ENCODE measurements around the gene PARD3. TPM values are rescaled to one million over a fixed set of nuclear protein-coding genes. Genes with fewer than 3 reads are reported as not detected.

The PARD3 gene
- polyA plus RNA-seq, 6 donors from 2014 or later: 0.05 to 0.36 (median 0.16) TPM; not detected in 3

DNA sequence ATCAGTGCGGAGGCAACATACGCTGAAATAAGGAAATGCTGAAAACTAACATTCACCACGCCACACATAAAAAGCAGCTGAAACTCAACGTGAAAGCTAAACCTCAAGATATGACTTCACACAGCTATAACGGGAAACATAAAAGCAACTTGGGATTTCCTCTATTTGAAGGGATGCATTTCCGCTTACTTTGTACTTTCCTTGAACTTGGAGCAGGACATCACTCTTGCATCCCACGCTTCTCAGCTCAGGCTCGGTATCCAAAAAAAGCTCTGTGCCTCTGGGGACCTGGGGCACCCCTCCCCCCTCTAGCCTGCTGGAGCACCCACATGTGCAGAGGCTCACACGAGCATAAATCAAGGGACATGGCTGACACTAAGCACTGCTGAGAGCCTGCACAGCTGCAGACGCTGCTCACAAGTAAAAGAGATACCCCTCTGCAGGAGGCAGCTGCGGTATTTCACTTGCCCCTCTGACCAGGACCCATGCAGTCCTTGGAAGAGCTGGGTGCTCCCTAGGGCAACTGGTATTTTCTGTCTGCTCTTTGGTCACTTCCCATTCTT, 34.2 kb downstream of the PARD3 start:
- peak overlapping the region in 2 of 6 donors; percentile 25 to 56 for H3K27ac Mint-ChIP-seq
- H3K36me3 Mint-ChIP-seq: no peaks in the 10 kb centered on the region
- H3K4me1 Mint-ChIP-seq: peaks cover 6 to 9% (median 8%) of the 10 kb centered on the region in 3 donors
- no peak for ATAC-seq (ENCODE audit: low read depth in 2 of 2)
- no peaks in the 10 kb centered on the region for H3K9me3 Mint-ChIP-seq
- no peaks in the 10 kb centered on the region for H3K27me3 Mint-ChIP-seq
- peak overlapping the region in 5 of 8 donors; percentile 52 to 85 (median 61) for H3K4me3 Mint-ChIP-seq
- no peak for DNase-seq

- ATAC-seq (ENCODE audit: low read depth in 2 of 2) (no peak), DNase-seq (no peak)
- Mint-ChIP-seq H3K9me3 (no peaks in the 10 kb centered on the region), H3K27ac (no peak overlapping the region), H3K4me1 (peaks cover 6 to 9% (median 8%) of the 10 kb centered on the region in 3 donors), H3K27me3 (no peaks in the 10 kb centered on the region), H3K4me3 (no peak overlapping the region), H3K36me3 (no peaks in the 10 kb centered on the region)
Observed at GRCh38 chr10:34778237-34778636, 36.9 kb downstream of the PARD3 start.

- H3K36me3 Mint-ChIP-seq: no peaks in the 10 kb centered on the region
- H3K4me3 Mint-ChIP-seq: no peak overlapping the region
- peaks cover 6 to 7% (median 7%) of the 10 kb centered on the region in 3 donors for H3K4me1 Mint-ChIP-seq
- ATAC-seq (ENCODE audit: low read depth in 2 of 2) (no peak), DNase-seq (no peak)
- H3K27ac Mint-ChIP-seq: no peak overlapping the region
- H3K27me3 Mint-ChIP-seq: no peaks in the 10 kb centered on the region
- H3K9me3 Mint-ChIP-seq: no peaks in the 10 kb centered on the region
Observed at GRCh38 chr10:34776090-34776690, 38.9 kb downstream of the PARD3 start.

DNA sequence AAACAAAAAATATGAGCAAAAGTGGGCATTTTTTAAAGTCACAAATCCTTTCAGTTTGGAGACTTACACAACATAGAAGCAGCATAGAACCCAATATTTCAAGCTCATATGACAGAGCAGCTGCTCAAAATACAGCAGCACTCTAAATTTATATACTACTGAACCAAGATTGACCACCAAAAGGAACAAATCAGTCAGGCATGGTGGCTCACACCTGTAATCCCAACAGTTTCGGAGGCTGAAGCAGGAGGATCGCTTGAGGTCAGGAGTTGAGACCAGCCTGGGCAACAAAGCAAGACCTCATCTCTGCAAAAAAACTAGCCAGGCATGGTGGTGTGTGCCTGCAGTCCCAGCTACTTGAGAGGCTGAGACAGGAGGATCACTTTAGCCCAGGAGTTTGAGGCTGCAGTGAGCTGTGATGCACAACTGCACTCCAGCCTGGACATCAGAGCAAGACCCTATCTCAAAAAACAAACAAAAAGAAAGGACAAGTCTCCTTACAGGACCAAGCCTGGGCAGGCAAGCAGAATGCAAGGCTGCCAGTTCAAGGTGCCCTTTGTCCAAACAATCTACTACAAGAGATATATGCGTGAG, 40.0 kb downstream of the PARD3 start:
- Mint-ChIP-seq H3K4me3 (no peak overlapping the region), H3K36me3 (no peaks in the 10 kb centered on the region), H3K27me3 (no peaks in the 10 kb centered on the region), H3K4me1 (no peaks in the 10 kb centered on the region), H3K9me3 (no peaks in the 10 kb centered on the region), H3K27ac (no peak overlapping the region)
- DNase-seq: no peak
- no peak for ATAC-seq (ENCODE audit: low read depth in 2 of 2)

DNA sequence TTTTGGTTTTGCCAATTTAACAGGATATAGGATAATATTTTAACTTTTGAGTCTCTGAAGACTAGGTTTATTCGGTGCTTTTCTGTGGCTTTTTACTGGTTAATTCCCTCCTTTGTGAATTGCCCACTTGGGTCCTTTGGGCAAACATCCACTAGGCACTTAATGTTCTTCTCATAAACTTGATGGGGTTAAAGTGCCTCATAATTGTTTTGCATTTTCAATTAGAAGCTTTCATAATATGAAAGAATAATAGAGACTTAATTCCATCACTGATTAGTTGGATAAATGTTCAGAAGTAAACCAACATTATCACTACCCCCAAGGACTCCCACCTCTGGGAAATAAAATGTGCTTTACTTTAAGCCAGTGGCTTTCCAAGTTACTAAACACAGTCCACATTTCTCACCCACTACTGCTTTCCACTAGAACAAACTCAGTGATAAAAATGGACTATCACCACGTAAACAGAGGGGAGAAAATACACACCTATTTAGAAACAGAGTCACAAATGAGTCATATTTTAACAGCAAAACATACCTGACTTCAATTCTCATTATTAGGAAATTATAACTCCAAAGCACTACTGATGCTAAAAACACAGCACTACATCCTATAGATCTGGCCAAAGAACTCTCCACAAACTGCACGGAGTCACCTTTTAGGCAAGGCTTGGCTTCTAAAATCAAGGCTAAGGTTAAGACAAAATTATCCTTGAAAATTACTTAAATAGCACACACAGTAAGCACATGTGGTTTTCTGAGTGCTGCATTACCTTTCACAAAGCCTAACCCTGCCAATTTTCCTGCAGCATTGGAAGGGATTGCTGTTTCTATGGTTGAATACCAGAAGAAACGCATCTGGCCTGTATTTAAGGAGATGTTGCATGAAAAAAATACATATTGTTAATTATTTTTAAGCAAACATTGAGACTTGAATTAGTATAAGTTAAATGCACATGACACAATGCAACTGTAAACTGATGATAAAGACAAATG, 41.2 kb downstream of the PARD3 start:
- Mint-ChIP-seq H3K9me3 (no peaks in the 10 kb centered on the region), H3K27ac (no peak overlapping the region), H3K4me1 (no peaks in the 10 kb centered on the region), H3K27me3 (no peaks in the 10 kb centered on the region), H3K36me3 (no peaks in the 10 kb centered on the region), H3K4me3 (no peak overlapping the region)
- DNase-seq (no peak), ATAC-seq (ENCODE audit: low read depth in 2 of 2) (no peak)

DNA sequence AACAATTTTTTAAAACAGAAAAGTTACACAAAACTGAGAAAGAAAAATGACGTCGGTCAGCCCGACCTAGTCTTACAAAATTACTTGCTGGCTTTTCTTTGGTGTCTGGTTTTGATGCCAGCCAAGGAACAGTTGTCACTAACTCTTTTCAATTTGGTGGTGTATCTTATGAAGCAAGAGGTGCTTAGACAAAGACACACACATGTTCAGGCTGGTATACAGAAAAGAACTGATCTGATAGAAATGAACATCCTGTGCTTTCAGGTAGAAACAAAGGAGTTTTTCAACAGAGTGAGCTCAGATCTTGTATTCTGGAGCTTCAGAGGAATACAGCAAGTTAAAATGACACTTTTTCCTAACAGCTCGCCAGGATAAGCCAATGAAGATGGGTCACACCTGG, 43.6 kb downstream of the PARD3 start:
- Mint-ChIP-seq H3K27me3 (peaks cover 0 to 5% (median 0%) of the 10 kb centered on the region in 3 donors), H3K4me3 (no peak overlapping the region), H3K27ac (no peak overlapping the region), H3K36me3 (no peaks in the 10 kb centered on the region), H3K4me1 (no peaks in the 10 kb centered on the region), H3K9me3 (no peaks in the 10 kb centered on the region)
- ATAC-seq (ENCODE audit: low read depth in 2 of 2): no peak
- DNase-seq: no peak

- ATAC-seq (ENCODE audit: low read depth in 2 of 2): no peak
- H3K27me3 Mint-ChIP-seq: peaks cover 0 to 5% (median 0%) of the 10 kb centered on the region in 3 donors
- no peak overlapping the region for H3K27ac Mint-ChIP-seq
Observed at GRCh38 chr10:34771106-34771505, 44.0 kb downstream of the PARD3 start.

GRCh38 chr10:34769899-34770298, 45.2 kb downstream of the PARD3 start:
- ATAC-seq (ENCODE audit: low read depth in 2 of 2): no peak
- Mint-ChIP-seq H3K36me3 (no peaks in the 10 kb centered on the region), H3K9me3 (no peaks in the 10 kb centered on the region)

More at GRCh38 chr10:34771106-34771505, 44.0 kb downstream of the PARD3 start:
- Mint-ChIP-seq H3K4me1 (no peaks in the 10 kb centered on the region), H3K9me3 (no peaks in the 10 kb centered on the region), H3K36me3 (no peaks in the 10 kb centered on the region), H3K4me3 (no peak overlapping the region)
- no peak for DNase-seq

GRCh38 chr10:34768972-34769330, 46.1 kb downstream of the PARD3 start:
- Mint-ChIP-seq H3K36me3 (no peaks in the 10 kb centered on the region), H3K4me1 (no peaks in the 10 kb centered on the region), H3K9me3 (no peaks in the 10 kb centered on the region), H3K4me3 (no peak overlapping the region), H3K27me3 (peaks cover 0 to 5% (median 0%) of the 10 kb centered on the region in 3 donors), H3K27ac (no peak overlapping the region)
- no peak for DNase-seq
- no peak for ATAC-seq (ENCODE audit: low read depth in 2 of 2)

More at GRCh38 chr10:34769899-34770298, 45.2 kb downstream of the PARD3 start:
- DNase-seq: no peak
- Mint-ChIP-seq H3K4me1 (no peaks in the 10 kb centered on the region), H3K27ac (peak overlapping the region in 1 of 6 donors; percentile 13), H3K27me3 (peaks cover 0 to 5% (median 0%) of the 10 kb centered on the region in 3 donors), H3K4me3 (no peak overlapping the region)

GRCh38 chr10:34768261-34768971, 46.7 kb downstream of the PARD3 start:
- no peak overlapping the region for H3K4me3 Mint-ChIP-seq

GRCh38 chr10:34766811-34767494, 48.1 kb downstream of the PARD3 start:
- Mint-ChIP-seq H3K27me3 (peaks cover 0 to 5% (median 0%) of the 10 kb centered on the region in 3 donors), H3K36me3 (no peaks in the 10 kb centered on the region), H3K27ac (no peak overlapping the region), H3K4me3 (no peak overlapping the region), H3K9me3 (peaks cover 0 to 3% (median 0%) of the 10 kb centered on the region in 7 donors), H3K4me1 (no peaks in the 10 kb centered on the region)
- no peak for ATAC-seq (ENCODE audit: low read depth in 2 of 2)
- no peak for DNase-seq

More at GRCh38 chr10:34768261-34768971, 46.7 kb downstream of the PARD3 start:
- no peak for ATAC-seq (ENCODE audit: low read depth in 2 of 2)
- no peak for DNase-seq
- H3K27me3 Mint-ChIP-seq: peaks cover 0 to 5% (median 0%) of the 10 kb centered on the region in 3 donors
- H3K27ac Mint-ChIP-seq: no peak overlapping the region
- H3K36me3 Mint-ChIP-seq: no peaks in the 10 kb centered on the region
- H3K9me3 Mint-ChIP-seq: no peaks in the 10 kb centered on the region
- H3K4me1 Mint-ChIP-seq: no peaks in the 10 kb centered on the region

GRCh38 chr10:34766266-34766600, 48.9 kb downstream of the PARD3 start:
- ATAC-seq (ENCODE audit: low read depth in 2 of 2): no peak
- Mint-ChIP-seq H3K4me1 (no peaks in the 10 kb centered on the region), H3K4me3 (no peak overlapping the region), H3K27ac (no peak overlapping the region), H3K27me3 (peaks cover 0 to 5% (median 0%) of the 10 kb centered on the region in 3 donors), H3K9me3 (peaks cover 0 to 3% (median 0%) of the 10 kb centered on the region in 7 donors), H3K36me3 (no peaks in the 10 kb centered on the region)
- no peak for DNase-seq

Measured in naive B cell (primary cell).